HG03039 (cell line): ENCODE results near the gene GRHL3.
A peak's percentile ranks its signal among the peaks of the same experiment; 100 is the strongest.

Source experiments
- ATAC-seq: cut with Tn5 transposase; IDR thresholded peaks from one replicate; pipeline ENCODE4 v1.9.1; 2021; ENCODE audit warnings: mild to moderate bottlenecking, moderate library complexity; ENCODE audit not compliant: unreplicated experiment

Gene GRHL3

DNA sequence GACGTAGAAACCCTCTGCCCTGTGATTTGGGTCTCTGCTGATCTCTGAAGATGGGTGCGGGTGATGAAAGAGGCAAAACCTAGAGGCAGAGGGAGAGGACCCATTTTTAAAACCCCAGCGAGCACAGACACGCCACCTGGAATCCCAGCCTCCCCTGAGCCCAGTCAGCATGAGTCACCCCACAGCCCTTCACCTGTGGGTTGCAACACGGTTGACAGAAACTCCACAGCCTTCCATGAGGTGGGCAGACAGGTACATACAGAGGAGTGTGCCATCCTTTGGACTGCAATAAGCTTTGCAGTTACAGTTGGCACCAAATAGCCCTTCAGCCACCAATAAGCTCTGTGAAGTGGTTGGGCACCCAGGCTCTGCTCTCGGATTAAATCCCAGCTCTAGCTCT, 2.1 kb upstream of the GRHL3 start:
- ATAC-seq = no peak

GRCh38 chr1:24317956-24318614, 1.1 kb upstream of the GRHL3 start:
- ATAC-seq = no peak

DNA sequence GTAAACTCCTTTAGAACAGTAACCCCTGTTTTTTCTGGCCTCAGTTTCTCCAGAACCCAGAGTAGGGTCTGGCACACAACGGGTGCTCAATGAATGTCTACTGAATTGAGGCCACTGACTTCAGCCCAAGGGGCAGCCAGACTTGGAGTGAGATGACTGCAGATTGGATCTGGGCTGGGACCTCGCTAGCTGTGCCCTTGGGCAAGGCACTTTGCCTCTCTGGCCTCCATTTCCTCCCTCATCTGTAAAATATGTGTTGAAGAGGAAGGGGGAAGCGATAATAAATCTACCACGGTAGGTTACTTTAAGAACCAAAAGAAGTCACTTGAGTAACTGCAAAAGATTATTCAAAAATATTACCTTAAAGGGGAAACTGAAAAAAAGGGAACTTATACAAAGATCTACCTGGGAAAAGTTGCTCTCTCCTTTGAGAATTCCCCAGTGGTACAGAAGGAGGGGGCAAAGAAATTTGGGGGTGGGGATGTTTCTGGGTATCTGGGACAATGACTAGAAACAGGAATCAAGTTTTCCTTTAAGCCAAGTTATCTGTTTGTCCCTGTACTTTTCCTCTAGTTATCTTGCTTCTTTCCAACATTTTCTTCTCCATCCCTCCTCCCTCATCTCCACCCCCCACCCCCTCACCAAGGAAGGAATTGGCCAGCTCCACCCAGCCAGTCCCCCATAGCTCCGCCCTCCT, 394 bp upstream of the GRHL3 start:
- no peak for ATAC-seq

DNA sequence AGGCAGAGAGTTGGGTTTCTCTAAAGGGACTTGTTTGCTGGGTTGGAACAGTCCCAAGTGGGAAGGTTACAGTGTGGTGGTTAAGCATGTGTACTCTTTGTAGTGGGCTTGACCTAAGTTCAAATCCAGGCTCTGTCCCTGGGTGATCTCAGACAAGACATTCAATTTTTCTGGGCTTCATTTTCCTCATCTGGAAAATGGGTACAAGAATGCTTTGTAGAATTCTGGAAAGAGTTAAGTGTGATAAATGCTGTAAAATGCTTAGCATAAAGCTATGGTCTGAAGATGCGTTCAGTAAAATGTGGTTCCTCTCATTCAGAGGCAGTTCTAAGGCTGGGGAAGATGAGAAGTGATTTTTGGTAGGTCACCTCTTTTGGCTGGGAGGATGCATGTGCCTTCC, 805 bp downstream of the GRHL3 start:
- no peak for ATAC-seq

- no peak for ATAC-seq
Observed at GRCh38 chr1:24321126-24321525, 2.0 kb downstream of the GRHL3 start.

DNA sequence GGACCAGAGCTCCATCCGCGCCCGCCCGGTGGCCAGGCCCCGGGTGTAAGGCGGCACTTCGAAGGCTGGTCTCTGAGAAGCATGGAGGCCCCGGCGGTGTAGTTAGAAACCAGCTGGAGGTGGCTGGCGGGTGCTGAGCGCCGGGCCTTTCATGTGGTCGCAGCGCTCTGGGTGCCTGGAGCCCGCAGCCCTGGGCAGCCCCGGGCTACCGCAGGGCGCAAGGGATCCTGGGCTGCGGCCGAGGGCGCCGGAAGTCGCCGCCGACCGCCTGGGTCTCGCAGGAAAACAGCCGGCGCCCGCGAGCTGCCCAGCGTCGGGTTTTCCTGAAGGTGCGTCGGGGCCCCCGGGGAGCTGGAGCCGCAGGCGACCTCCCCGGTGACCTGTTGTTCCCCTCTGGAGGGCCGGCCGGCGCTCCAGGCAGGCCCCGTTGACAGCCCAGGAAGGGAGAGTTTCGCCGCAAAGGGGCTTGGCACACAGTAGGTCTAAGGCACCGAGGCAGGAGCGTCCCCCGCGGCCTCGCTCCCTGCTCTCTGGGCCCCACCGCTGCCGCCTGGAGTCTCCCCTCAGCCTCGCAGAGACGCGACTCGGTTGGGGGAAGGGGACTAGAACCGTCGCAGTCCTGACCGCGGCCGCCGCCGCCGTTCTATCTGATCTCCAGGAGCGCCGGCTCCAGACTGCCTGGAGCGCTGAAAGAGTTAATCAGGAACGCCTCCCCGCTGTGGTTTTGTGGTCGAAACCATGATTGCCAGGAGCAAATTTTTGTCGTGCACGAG, 2.7 kb downstream of the GRHL3 start:
- ATAC-seq = peak; percentile 47

GRCh38 chr1:24322470-24323177, 3.5 kb downstream of the GRHL3 start:
- no peak for ATAC-seq

GRCh38 chr1:24323281-24323680, 4.1 kb downstream of the GRHL3 start:
- ATAC-seq = no peak

DNA sequence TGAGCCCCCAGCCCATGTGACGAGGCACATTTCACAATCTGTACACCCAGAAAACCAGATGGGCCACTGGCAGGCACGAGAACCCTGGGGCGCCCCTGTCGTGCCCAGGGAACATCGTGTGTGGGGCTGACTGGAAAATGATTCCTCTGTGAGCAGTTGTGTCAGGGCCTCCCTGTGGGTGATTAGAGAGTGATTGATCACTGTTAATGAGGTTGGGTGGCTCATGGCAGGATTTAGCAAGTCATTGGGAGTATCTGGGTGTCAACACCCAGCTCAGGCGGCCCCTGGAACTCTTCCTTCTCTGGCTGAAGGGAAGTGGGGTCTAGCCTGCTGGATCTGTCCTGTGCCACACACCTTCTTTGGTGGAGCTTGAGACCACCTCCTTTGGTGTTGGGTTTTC, 5.7 kb downstream of the GRHL3 start:
- ATAC-seq = no peak

- ATAC-seq = no peak
Observed at GRCh38 chr1:24325587-24326449, 6.7 kb downstream of the GRHL3 start.

DNA sequence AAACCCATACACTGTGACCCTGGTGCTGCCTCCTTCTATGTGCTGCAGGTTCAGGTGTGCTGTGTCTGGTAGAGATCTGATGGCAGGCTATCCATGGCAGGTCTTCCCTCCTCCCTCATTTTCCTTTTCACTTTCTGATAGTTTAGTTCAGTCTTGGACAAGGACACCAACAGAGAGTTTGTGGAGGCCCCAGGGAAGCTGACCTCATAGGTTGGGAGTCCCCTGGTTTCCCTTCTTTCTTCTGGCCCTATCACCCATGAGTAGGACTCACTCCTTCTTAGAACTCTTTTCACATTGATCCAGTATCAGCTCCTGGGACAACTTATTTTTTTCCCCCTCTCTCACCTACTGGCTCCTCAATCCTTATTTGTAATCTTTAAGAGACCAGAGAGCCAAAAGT, 8.3 kb downstream of the GRHL3 start:
- ATAC-seq = no peak

GRCh38 chr1:24327891-24328290, 8.7 kb downstream of the GRHL3 start:
- ATAC-seq = no peak

DNA sequence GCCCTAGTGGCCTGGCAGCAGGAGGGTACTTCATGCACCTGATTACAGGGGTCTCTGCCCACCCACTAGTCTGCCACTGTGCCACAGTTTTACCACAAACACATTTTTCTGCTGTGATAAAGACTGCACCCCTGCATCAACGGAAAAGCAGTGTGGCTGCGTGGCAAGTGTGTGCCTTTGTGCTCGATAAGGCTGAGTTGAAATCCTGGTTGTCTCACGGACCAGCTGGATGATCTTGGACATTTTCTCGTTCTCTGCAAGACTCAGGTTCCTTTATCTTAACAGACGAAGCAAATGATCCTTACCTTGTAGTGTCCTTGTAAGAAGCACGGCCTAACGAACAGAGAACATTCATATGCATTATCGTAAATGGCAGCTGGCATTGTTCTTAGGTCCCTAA, 10.2 kb downstream of the GRHL3 start:
- no peak for ATAC-seq

DNA sequence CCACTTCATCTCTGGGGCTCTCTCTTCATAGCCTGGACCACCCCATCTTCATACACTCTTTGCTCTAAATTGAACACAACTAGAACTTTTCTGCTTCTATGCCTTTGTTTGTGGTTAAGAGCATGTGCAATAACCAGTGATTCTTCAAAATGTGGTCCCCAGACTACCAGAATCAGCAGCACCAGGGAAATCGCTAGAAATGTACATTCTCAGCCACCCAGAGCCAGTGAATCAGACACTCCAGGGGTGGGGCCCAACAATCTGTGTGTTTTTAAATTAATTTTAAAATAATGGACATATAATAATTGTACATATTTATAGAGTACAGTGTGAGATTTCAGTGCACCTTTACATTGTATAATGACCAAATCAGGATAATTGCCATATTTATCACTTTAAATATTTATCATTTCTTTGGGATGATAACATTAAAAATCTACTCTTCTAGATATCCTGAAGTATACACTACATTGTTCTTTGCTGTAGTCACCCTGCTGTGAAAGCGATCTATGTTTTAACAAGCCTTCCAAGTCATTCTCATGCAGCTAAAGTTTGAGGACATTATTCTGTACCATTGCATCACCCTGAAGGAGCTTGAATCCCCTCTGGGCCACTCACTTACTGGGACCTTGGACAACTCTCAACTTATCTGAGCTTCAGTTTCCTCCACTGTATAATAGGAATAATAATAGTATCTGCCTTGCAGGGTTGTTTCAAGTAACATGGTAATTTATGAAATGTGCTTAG, 10.8 kb downstream of the GRHL3 start:
- ATAC-seq = no peak

GRCh38 chr1:24331961-24332673, 13.0 kb downstream of the GRHL3 start:
- no peak for ATAC-seq

DNA sequence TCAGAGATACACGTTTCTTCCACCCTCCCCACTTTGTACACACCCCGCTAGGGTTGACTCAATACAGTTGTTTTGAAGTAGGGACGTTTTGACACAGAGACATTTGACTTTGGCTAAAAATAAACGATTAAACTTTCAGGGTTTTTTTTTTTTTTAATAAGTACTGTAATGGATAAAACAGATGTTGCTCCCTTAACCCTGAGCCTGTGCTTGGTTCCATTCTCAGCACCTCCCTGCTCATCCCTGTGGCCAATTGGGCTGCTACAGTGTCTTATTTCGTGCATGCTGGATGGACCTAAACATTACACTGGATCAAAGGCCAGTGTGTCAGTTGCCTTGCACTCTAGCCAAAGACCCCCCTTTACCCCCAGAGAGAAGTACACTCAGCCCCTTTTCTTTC, 16.9 kb downstream of the GRHL3 start:
- no peak for ATAC-seq

DNA sequence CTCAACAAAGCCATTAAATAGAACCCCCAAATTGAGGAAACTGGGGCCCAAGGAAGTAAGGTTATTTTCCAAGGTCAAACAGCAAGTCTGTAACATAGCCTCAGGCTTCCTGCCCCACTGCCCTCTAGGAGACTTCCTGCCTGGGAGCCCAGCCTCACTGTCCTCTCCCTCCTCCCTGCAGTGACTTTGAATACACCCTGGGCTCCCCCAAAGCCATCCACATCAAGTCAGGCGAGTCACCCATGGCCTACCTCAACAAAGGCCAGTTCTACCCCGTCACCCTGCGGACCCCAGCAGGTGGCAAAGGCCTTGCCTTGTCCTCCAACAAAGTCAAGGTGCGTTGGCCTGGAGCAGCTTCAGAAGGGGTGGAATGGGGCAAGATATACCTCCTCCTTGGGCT, 18.3 kb downstream of the GRHL3 start:
- no peak for ATAC-seq

DNA sequence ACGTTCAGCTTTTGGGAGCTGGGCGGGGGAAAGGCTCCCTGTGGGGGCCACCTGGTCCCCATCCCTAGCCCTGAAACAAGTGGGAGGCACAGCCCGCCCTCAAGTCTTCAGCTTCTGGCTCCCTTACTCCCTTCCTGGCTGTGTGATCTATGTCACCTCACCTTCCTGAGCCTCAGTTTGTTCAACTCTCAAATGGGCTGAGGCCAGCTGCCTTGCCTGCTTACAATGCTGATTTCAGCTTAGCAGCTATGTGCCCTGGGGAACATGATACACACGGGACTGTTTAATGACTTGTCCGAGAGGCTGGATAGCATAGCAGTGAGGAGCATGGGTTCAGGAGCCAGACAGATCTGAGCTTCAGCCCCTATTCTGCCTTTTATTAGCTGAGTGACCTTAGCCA, 19.3 kb downstream of the GRHL3 start:
- ATAC-seq = no peak

GRCh38 chr1:24339996-24340395, 20.8 kb downstream of the GRHL3 start:
- ATAC-seq = no peak
